Transverse colon (tissue), 4 donors: Measurements from ENCODE around the gene PCBD1.

Experiments
- POLR2AphosphoS5 ChIP-seq, 3 donors: sonication (generic); formaldehyde crosslinking; IDR thresholded peaks; one replicate each; pipeline ENCODE4 v1.6.1; 2016; ENCODE audit warnings: antibody characterized with exemption in 3 of 3
- TF ChIP-seq, protein P1 (sequence below), 5 experiments: fragments of 200-600 bp in 3 of 5; fragments of 450-650 bp in 2 of 5; sonication (generic) in 3 of 5; IDR thresholded peaks; 1 replicate in 2 of 5; 2 replicates in 3 of 5; pipeline ENCODE4 v1.5.1; 2016 to 2017; ENCODE audit warnings: antibody characterized with exemption in 5 of 5, inconsistent platforms in 3 of 5, mild to moderate bottlenecking in 2 of 5, moderate library complexity in 1 of 5

DNA sequence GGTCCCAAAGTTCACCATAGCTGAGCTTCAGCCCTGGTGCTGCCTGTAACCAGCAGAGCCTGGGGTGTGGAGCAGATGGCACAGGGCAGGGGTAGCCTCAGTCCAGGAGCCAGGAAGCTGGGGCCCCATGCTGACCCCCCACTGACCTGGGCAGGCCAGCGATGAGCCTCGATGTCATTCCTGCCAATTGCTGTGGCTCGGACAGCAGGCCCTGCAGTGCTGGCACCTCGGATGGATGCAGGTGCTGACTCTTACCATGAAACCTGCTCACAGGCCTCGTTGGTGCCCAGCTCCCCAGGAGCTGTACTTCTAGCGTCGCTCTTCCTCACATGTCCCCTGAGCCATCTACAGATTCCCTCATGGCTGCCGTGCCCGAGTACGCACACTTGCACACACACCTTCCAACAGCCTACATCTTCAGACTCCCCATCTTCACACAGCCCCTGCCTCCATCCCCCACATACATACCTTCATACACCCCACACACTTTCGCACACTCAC, 46.8 kb upstream of the PCBD1 start:
- TF ChIP-seq, protein P1, sequence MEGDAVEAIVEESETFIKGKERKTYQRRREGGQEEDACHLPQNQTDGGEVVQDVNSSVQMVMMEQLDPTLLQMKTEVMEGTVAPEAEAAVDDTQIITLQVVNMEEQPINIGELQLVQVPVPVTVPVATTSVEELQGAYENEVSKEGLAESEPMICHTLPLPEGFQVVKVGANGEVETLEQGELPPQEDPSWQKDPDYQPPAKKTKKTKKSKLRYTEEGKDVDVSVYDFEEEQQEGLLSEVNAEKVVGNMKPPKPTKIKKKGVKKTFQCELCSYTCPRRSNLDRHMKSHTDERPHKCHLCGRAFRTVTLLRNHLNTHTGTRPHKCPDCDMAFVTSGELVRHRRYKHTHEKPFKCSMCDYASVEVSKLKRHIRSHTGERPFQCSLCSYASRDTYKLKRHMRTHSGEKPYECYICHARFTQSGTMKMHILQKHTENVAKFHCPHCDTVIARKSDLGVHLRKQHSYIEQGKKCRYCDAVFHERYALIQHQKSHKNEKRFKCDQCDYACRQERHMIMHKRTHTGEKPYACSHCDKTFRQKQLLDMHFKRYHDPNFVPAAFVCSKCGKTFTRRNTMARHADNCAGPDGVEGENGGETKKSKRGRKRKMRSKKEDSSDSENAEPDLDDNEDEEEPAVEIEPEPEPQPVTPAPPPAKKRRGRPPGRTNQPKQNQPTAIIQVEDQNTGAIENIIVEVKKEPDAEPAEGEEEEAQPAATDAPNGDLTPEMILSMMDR (IDR thresholded peaks at IDR 0.05), result no peak
- TF ChIP-seq POLR2AphosphoS5 (IDR thresholded peaks at IDR 0.05), result no peak
